Heart right ventricle (tissue), 16 donors: ENCODE data around the gene ABHD4. TPM values are rescaled to one million over a fixed set of nuclear protein-coding genes. Genes with fewer than 3 reads are reported as not detected.

Experiments used
- ATAC-seq, 8 donors: fragments of 200-7000 bp; cut with Tn5 transposase; one replicate each; pipeline ENCODE4 v1.9.1; 2020; ENCODE audit warnings: mild to moderate bottlenecking in 8 of 8, moderate library complexity in 8 of 8, moderate number of reproducible peaks in 1 of 8
- DNase-seq, 2 donors: peaks; one replicate each; pipeline ENCODE4 v3.0.0-alpha.2; 2020
- H3K27ac ChIP-seq, 10 donors: fragments of 200-600 bp; sonication (generic) in 2 of 10; one replicate each; pipeline versions ENCODE4 v1.5.0 to v1.8.0; 2020 to 2022; ENCODE audit warnings: mild to moderate bottlenecking in 3 of 10
- H3K27me3 ChIP-seq, 7 donors: fragments of 200-600 bp; one replicate each; pipeline ENCODE4 v1.8.0; 2021 to 2022; ENCODE audit warnings: mild to moderate bottlenecking in 2 of 7
- H3K36me3 ChIP-seq, 9 donors: fragments of 200-600 bp; sonication (generic) in 1 of 9; one replicate each; pipeline versions ENCODE4 v1.5.0 to v1.8.0; 2020 to 2022; ENCODE audit warnings: mild to moderate bottlenecking in 2 of 9
- H3K4me1 ChIP-seq, 9 donors: fragments of 200-600 bp; sonication (generic) in 1 of 9; one replicate each; pipeline versions ENCODE4 v1.5.0 to v1.8.0; 2020 to 2022; ENCODE audit warnings: mild to moderate bottlenecking in 4 of 9
- H3K4me3 ChIP-seq, 10 donors: fragments of 200-600 bp; sonication (generic) in 2 of 10; one replicate each; pipeline versions ENCODE4 v1.5.0 to v1.8.0; 2020 to 2022; ENCODE audit warnings: mild to moderate bottlenecking in 7 of 10, moderate library complexity in 2 of 10
- H3K9me3 ChIP-seq, 11 donors: fragments of 200-600 bp in 10 of 11; sonication (generic) in 2 of 11; one replicate each; pipeline versions ENCODE4 v1.5.0 to v1.8.0; 2013 to 2022; ENCODE audit warnings: mild to moderate bottlenecking in 2 of 11, control low read depth in 1 of 11, moderate library complexity in 1 of 11
- WGBS, 2 donors: extraction: QIAGEN DNeasy Blood & Tissue Kit; methylation state at CpG; one replicate each; pipeline ENCODE4 v1.1.7; 2013; ENCODE audit warnings: inconsistent platforms in 1 of 2; 5-methylcytosine and 5-hydroxymethylcytosine counted together
- intact Hi-C, 10 donors: fragments of 100-400 bp; cut with DNase I; formaldehyde crosslinking; loops; one replicate each; pipeline versions ENCODE4 v1.11.1 to v1.14.2; 2022
- polyA plus RNA-seq, 2 donors: library from polyadenylated mRNA; stranded (reverse); fragments of 200-250 nt; gene quantifications; one replicate each; pipeline ENCODE4 v1.2.3, GENCODE V29; 2013
- total RNA-seq, 10 donors: library from RNA; stranded (reverse); fragmentation: NEBNext Ultra II Directional in 3 of 10; extraction: Animal tissue kit (Norgen Biotek cat#: 25700) in 3 of 10; gene quantifications; one replicate each; pipeline versions ENCODE4 v1.2.1 to v1.2.4, GENCODE V29; 2021 to 2023
- TF ChIP-seq, protein P1 (sequence below), 9 donors: fragments of 200-600 bp; sonication (generic) in 2 of 9; IDR thresholded peaks; one replicate each; pipeline versions ENCODE4 v1.5.0 to v1.8.0; 2021 to 2022; ENCODE audit warnings: antibody characterized with exemption in 9 of 9, mild to moderate bottlenecking in 5 of 9, moderate library complexity in 1 of 9
- donor health status: Arrhythmogenic right ventricular cardiomyopathy.
- donor health status: ischemic (EF 13 %, LVEDD 7.1; RV severe dilation, severe dysfunction).
- donor health status: healthy with polysubstance abuse.
- donor health status: DM: no; HTN: yes; CAD: no.
- donor health status: DM: no; HTN: no; CAD: no.
- donor health status: ischemic (EF 25% LVEDD 6.9; RV normal size, moderate dysfunction).
- donor health status: ischemic (EF 25% LVEDD 5.7; RV mildly dilated, moderate dysfunction).
- donor health status: healthy.
- donor health status: DM: yes; HTN: yes; CAD: no.
- donor health status: Ischemic cardiomyopathy.
- donor health status: ischemic (EF 35%, LVEDD 5.7; RV mildly dilated, moderate dysfunction).
- donor health status: nonischemic (EF 11% LVEDD 7.7; RV severe dilation, severe dysfunction).
- donor health status: DM: yes; HTN: yes; CAD: no.
- donor health status: PGD.
- donor health status: ischemic (EF 29% LVEDD 5.4; RV normal size, mild dysfunction).
- donor health status: nonischemic (EF 23%, LVEDD 6.1; RV moderate dilation, normal function).

The ABHD4 gene
- total and polyA plus RNA-seq, 12 donors, result 13.7 to 35.7 (median 20.8) TPM

DNA sequence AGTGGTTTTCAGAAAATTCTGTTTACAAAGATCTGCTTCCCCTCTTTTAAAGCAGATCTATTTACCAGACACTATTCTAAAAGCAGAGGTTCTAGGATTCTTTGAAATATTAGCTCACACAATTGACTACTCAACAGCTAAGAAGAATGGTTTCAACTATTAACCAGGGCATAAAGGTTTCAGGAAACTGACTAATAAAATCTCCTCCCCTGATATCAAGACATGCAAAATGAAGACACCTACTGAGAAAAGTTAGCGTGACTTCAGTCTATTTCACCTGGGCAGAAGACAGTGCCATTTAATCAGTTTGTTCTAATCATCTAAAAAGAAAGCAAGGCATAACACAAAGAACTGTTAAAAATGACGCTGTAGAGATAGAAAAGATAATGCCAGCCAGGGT lies 31.3 kb upstream of the ABHD4 start:
- 84 to 87% methylated on average over 2 of the region's 2 CpGs for WGBS, 2 donors
- ATAC-seq (no peak), DNase-seq (no peak)
- Histone ChIP-seq H3K36me3 (peaks cover 0 to 90% (median 12%) of the 10 kb centered on the region in 9 donors), H3K4me3 (no peak overlapping the region), H3K27ac (peak overlapping the region in 1 of 10 donors; percentile 91), H3K9me3 (no peaks in the 10 kb centered on the region), H3K4me1 (peaks cover 0 to 82% (median 15%) of the 10 kb centered on the region in 9 donors), H3K27me3 (no peaks in the 10 kb centered on the region)
- intact Hi-C loops, result loop anchor here in 2 of 10 donors (5.0 to 10.0 kb wide), 5 partner anchors 85 to 418 kb away; partner anchors contain the start of genes AJUBA (in 1 of the 2), OXA1L (in 1 of the 2) and SLC7A7 (in 1 of the 2)
- TF ChIP-seq, protein P1, sequence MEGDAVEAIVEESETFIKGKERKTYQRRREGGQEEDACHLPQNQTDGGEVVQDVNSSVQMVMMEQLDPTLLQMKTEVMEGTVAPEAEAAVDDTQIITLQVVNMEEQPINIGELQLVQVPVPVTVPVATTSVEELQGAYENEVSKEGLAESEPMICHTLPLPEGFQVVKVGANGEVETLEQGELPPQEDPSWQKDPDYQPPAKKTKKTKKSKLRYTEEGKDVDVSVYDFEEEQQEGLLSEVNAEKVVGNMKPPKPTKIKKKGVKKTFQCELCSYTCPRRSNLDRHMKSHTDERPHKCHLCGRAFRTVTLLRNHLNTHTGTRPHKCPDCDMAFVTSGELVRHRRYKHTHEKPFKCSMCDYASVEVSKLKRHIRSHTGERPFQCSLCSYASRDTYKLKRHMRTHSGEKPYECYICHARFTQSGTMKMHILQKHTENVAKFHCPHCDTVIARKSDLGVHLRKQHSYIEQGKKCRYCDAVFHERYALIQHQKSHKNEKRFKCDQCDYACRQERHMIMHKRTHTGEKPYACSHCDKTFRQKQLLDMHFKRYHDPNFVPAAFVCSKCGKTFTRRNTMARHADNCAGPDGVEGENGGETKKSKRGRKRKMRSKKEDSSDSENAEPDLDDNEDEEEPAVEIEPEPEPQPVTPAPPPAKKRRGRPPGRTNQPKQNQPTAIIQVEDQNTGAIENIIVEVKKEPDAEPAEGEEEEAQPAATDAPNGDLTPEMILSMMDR (IDR thresholded peaks at IDR 0.05), result no peak

DNA sequence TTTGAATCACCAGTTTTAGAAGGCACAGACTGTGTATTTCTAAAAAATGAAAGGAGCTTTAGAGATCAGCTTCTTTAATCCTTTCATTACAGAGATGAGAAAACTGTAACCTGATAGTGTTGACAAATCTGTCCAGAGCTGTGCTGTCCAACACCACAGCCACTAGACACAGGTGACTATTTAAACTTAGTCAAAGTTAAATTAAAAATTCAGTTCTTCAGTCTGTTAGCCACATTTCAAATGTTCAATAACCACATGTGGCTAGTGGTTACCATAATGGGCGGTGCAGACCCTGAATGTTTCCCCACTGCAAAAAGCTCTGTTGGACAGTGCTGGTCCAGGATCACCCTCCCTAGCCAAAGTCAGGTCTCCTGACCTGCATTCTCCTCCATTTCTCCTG lies 30.7 kb upstream of the ABHD4 start:
- TF ChIP-seq, protein P1 (IDR thresholded peaks at IDR 0.05), result no peak
- intact Hi-C loops, result loop anchor here in 2 of 10 donors (5.0 to 10.0 kb wide), 5 partner anchors 85 to 417 kb away; partner anchors contain the start of genes AJUBA (in 1 of the 2), OXA1L (in 1 of the 2) and SLC7A7 (in 1 of the 2)
- H3K4me1 ChIP-seq, result peaks cover 0 to 79% (median 15%) of the 10 kb centered on the region in 9 donors
- DNase-seq, result no peak
- H3K9me3 ChIP-seq, result no peaks in the 10 kb centered on the region
- H3K36me3 ChIP-seq, result peaks cover 0 to 94% (median 14%) of the 10 kb centered on the region in 9 donors
- H3K27me3 ChIP-seq, result no peaks in the 10 kb centered on the region
- no peak for ATAC-seq
- no peak overlapping the region for H3K4me3 ChIP-seq
- peak overlapping the region in 1 of 10 donors; percentile 91 for H3K27ac ChIP-seq
- 92 to 98% methylated on average over 1 of the region's 1 CpG for WGBS, 2 donors

DNA sequence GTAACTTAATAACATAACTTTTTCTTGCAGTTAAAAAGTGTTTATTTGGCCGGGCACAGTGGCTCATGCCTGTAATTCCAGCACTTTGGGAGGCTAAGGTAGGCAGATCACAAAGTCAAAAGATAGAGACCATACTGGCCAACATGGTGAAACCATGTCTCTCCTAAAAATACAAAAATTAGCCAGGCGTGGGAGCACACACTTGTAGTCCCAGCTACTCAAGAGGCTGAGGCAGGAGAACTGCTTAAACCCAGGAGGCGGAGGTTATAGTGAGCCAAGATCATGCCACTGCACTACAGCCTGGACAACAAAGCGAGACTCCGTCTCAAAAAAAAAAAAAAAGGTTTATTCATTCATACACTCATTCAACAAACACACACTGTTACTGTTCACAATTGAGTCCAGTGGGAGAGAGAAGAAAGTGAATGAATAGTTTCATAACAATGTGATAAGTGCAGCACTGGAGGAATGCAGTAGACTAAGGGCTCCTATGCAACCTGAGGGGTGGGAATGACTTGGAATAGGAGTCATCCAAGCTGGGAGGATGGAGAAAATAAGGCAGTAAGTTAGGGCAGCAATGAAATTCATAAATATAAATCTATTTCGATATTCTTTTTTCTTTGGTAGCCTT lies 28.9 kb upstream of the ABHD4 start:
- intact Hi-C loops, result loop anchor here in 2 of 10 donors (5.0 to 10.0 kb wide), 5 partner anchors 83 to 416 kb away; partner anchors contain the start of genes AJUBA (in 1 of the 2), OXA1L (in 1 of the 2) and SLC7A7 (in 1 of the 2)
- H3K9me3 ChIP-seq, result no peaks in the 10 kb centered on the region
- H3K36me3 ChIP-seq, result peaks cover 0 to 94% (median 15%) of the 10 kb centered on the region in 9 donors
- no peaks in the 10 kb centered on the region for H3K27me3 ChIP-seq
- ATAC-seq (no peak), DNase-seq (no peak)
- peak overlapping the region in 1 of 10 donors; percentile 91 for H3K27ac ChIP-seq
- peaks cover 0 to 77% (median 12%) of the 10 kb centered on the region in 9 donors for H3K4me1 ChIP-seq
- WGBS, 2 donors, result 85 to 87% methylated on average over 6 of the region's 6 CpGs
- H3K4me3 ChIP-seq, result peak overlapping the region in 1 of 10 donors; percentile 12
- TF ChIP-seq, protein P1 (IDR thresholded peaks at IDR 0.05), result no peak

DNA sequence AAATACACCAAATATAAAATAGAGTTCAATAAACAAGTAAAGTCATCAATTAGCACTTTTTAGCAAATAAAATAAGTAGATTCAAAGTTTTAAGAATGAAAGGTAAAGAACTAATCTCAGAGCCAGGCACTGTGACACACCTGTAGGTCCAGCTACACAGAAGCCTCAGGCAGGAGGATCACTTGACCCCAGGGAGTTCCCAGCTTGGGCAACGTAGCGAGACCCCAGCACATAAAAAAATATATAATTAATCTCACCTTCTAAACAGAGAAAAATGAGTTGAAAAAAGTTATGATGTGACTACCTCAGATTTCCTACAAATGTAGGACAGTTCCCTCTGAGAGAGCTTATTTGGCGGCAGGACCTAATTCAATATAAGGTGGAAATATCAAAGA lies 28.4 kb upstream of the ABHD4 start:
- Histone ChIP-seq H3K4me1 (peaks cover 0 to 72% (median 12%) of the 10 kb centered on the region in 9 donors), H3K27me3 (no peaks in the 10 kb centered on the region), H3K9me3 (no peaks in the 10 kb centered on the region), H3K27ac (peak overlapping the region in 1 of 10 donors; percentile 91), H3K4me3 (peak overlapping the region in 1 of 10 donors; percentile 12), H3K36me3 (peaks cover 0 to 94% (median 18%) of the 10 kb centered on the region in 9 donors)
- WGBS, 2 donors, result 76 to 78% methylated on average over 3 of the region's 3 CpGs
- intact Hi-C loops, result loop anchor here (2.0 to 10.0 kb wide), 9 partner anchors 83 to 415 kb away; partner anchors contain the start of genes SLC7A7 (in 2 of the 10), AJUBA (in 1 of the 10) and OXA1L (in 1 of the 10)
- ATAC-seq (no peak), DNase-seq (no peak)
- TF ChIP-seq, protein P1 (IDR thresholded peaks at IDR 0.05), result no peak
